ENCODE measurements around the gene S100A7. TPM values are rescaled to one million over a fixed set of nuclear protein-coding genes. Genes with fewer than 3 reads are reported as not detected.
"Not testable (repeated sequence)": the region's sequence is repeated elsewhere in the genome, so short reads cannot be mapped to it uniquely, and the experiment has no call there.

Gene S100A7
- total RNA-seq, 1 donor from 2014 or later = not detected

DNA sequence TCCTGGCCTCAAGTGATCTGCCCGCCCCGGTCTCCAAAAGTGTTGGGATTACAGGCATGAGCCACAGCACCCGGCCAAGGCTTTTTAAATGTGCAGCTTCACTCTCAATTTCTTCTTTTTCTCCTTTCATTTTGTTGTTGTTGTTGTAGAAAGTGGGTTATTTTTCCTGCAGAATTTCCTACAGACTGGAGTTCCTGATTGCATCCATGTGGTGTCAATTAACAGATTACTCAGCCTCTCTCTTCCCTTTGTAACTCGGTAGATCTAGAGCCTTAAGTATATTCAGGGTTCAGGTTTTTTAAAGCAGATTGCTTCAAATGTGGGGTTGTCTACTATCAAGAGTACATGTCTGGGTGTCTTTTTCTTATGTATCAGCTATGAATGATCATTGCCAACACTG lies 11.6 kb downstream of the S100A7 start:
- H3K36me3 ChIP-seq (ENCODE audit: control insufficient read depth in 3 of 3, insufficient read depth in 3 of 3, low read length in 3 of 3); H3K9me3 ChIP-seq (ENCODE audit: control insufficient read depth in 3 of 3, low read length in 3 of 3); H3K27ac ChIP-seq (ENCODE audit: low read depth, low read length); H3K4me3 ChIP-seq (ENCODE audit: low read length in 3 of 3); H3K27me3 ChIP-seq (ENCODE audit: control insufficient read depth in 3 of 3, insufficient read depth in 3 of 3, low read length in 3 of 3); H3K4me1 ChIP-seq (ENCODE audit: control insufficient read depth in 3 of 3, insufficient read depth in 3 of 3, low read length in 3 of 3); H3K9ac ChIP-seq (ENCODE audit: low read depth in 1 of 3, low read length in 3 of 3): not testable (repeated sequence)

GRCh38 chr1:153447498-153448170 lies 12.8 kb downstream of the S100A7 start:
- H3K9me3 ChIP-seq (ENCODE audit: control insufficient read depth in 3 of 3, low read length in 3 of 3) = no peaks in the 10 kb centered on the region
- H3K4me1 ChIP-seq (ENCODE audit: control insufficient read depth in 3 of 3, insufficient read depth in 3 of 3, low read length in 3 of 3) = no peaks in the 10 kb centered on the region
- H3K9ac ChIP-seq (ENCODE audit: low read depth in 1 of 3, low read length in 3 of 3) = no peak overlapping the region
- no peak overlapping the region for H3K4me3 ChIP-seq (ENCODE audit: low read length in 3 of 3)
- peaks cover 3 to 9% (median 4%) of the 10 kb centered on the region in 3 donors for H3K27me3 ChIP-seq (ENCODE audit: control insufficient read depth in 3 of 3, insufficient read depth in 3 of 3, low read length in 3 of 3)
- no peak overlapping the region for H3K27ac ChIP-seq (ENCODE audit: low read depth, low read length)
- H3K36me3 ChIP-seq (ENCODE audit: control insufficient read depth in 3 of 3, insufficient read depth in 3 of 3, low read length in 3 of 3) = no peaks in the 10 kb centered on the region

DNA sequence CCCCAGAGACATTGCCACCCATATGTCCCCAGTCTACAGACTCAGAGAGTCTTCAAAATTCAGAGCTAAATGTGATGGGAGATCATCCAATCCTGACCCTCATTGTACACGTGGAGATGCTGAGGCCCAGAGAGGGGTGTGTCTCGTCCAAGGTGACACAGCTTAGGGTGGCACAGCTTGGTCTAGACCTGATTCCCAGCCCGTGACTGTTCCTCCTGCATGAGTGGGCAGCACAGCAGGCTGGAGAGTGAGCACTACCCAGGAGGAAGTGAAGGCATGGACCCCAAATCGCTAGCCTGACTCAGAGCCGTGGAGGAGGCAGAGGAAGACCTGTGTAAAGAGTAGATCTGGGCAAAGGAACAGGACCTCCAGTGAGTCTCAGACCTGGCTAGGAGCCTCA lies 16.4 kb downstream of the S100A7 start:
- Histone ChIP-seq H3K27me3 (ENCODE audit: control insufficient read depth in 3 of 3, insufficient read depth in 3 of 3, low read length in 3 of 3) (peaks cover 3 to 9% (median 4%) of the 10 kb centered on the region in 3 donors), H3K4me3 (ENCODE audit: low read length in 3 of 3) (no peak overlapping the region), H3K36me3 (ENCODE audit: control insufficient read depth in 3 of 3, insufficient read depth in 3 of 3, low read length in 3 of 3) (no peaks in the 10 kb centered on the region), H3K9ac (ENCODE audit: low read depth in 1 of 3, low read length in 3 of 3) (no peak overlapping the region), H3K4me1 (ENCODE audit: control insufficient read depth in 3 of 3, insufficient read depth in 3 of 3, low read length in 3 of 3) (peaks cover 0 to 2% (median 0%) of the 10 kb centered on the region in 3 donors), H3K9me3 (ENCODE audit: control insufficient read depth in 3 of 3, low read length in 3 of 3) (no peaks in the 10 kb centered on the region), H3K27ac (ENCODE audit: low read depth, low read length) (no peak overlapping the region)

GRCh38 chr1:153443486-153443885 lies 17.0 kb downstream of the S100A7 start:
- Histone ChIP-seq H3K4me1 (ENCODE audit: control insufficient read depth in 3 of 3, insufficient read depth in 3 of 3, low read length in 3 of 3) (peaks cover 0 to 2% (median 0%) of the 10 kb centered on the region in 3 donors), H3K27ac (ENCODE audit: low read depth, low read length) (no peak overlapping the region), H3K27me3 (ENCODE audit: control insufficient read depth in 3 of 3, insufficient read depth in 3 of 3, low read length in 3 of 3) (peaks cover 3 to 9% (median 4%) of the 10 kb centered on the region in 3 donors), H3K9me3 (ENCODE audit: control insufficient read depth in 3 of 3, low read length in 3 of 3) (no peaks in the 10 kb centered on the region), H3K4me3 (ENCODE audit: low read length in 3 of 3) (no peak overlapping the region), H3K36me3 (ENCODE audit: control insufficient read depth in 3 of 3, insufficient read depth in 3 of 3, low read length in 3 of 3) (no peaks in the 10 kb centered on the region), H3K9ac (ENCODE audit: low read depth in 1 of 3, low read length in 3 of 3) (no peak overlapping the region)

DNA sequence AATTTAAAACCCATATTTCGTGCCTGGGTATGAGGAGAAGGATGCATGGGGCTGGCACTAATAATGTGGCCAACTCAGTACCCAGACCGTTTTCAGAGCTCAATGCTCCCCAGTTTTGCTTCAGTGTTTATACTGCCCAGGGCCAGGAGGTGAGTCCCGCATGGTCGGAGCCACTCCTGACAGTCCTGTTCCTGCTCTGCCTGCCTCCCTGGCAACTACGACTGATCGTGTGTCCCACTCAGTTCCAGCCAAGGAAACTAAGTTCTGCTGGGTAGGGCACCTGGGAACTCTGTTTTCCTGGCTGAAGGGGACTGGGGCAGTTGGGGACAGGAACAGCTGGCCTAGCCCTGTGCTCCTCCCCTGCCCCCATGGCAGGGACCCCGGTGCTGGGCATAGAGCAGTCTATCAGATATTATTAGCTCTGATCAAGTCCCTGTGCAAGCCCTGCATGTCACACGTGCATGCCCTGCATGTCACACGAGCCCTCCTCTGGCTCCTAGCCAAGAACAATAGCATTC lies 19.2 kb downstream of the S100A7 start:
- no peak overlapping the region for H3K9ac ChIP-seq (ENCODE audit: low read depth in 1 of 3, low read length in 3 of 3)
- no peak overlapping the region for H3K4me3 ChIP-seq (ENCODE audit: low read length in 3 of 3)
- H3K27ac ChIP-seq (ENCODE audit: low read depth, low read length) = no peak overlapping the region
- H3K9me3 ChIP-seq (ENCODE audit: control insufficient read depth in 3 of 3, low read length in 3 of 3) = no peaks in the 10 kb centered on the region
- H3K36me3 ChIP-seq (ENCODE audit: control insufficient read depth in 3 of 3, insufficient read depth in 3 of 3, low read length in 3 of 3) = no peaks in the 10 kb centered on the region
- peaks cover 3 to 12% (median 4%) of the 10 kb centered on the region in 3 donors for H3K27me3 ChIP-seq (ENCODE audit: control insufficient read depth in 3 of 3, insufficient read depth in 3 of 3, low read length in 3 of 3)
- H3K4me1 ChIP-seq (ENCODE audit: control insufficient read depth in 3 of 3, insufficient read depth in 3 of 3, low read length in 3 of 3) = peaks cover 0 to 2% (median 0%) of the 10 kb centered on the region in 3 donors

- Histone ChIP-seq H3K27me3 (ENCODE audit: control insufficient read depth in 3 of 3, insufficient read depth in 3 of 3, low read length in 3 of 3) (peaks cover 0 to 7% (median 5%) of the 10 kb centered on the region in 3 donors), H3K4me3 (ENCODE audit: low read length in 3 of 3) (no peak overlapping the region), H3K27ac (ENCODE audit: low read depth, low read length) (no peak overlapping the region), H3K36me3 (ENCODE audit: control insufficient read depth in 3 of 3, insufficient read depth in 3 of 3, low read length in 3 of 3) (no peaks in the 10 kb centered on the region), H3K9ac (ENCODE audit: low read depth in 1 of 3, low read length in 3 of 3) (no peak overlapping the region), H3K4me1 (ENCODE audit: control insufficient read depth in 3 of 3, insufficient read depth in 3 of 3, low read length in 3 of 3) (peaks cover 0 to 2% (median 0%) of the 10 kb centered on the region in 3 donors), H3K9me3 (ENCODE audit: control insufficient read depth in 3 of 3, low read length in 3 of 3) (no peaks in the 10 kb centered on the region)
Measured at GRCh38 chr1:153439273-153439672, 21.2 kb downstream of the S100A7 start.

GRCh38 chr1:153438599-153438998 lies 21.9 kb downstream of the S100A7 start:
- Histone ChIP-seq H3K27me3 (ENCODE audit: control insufficient read depth in 3 of 3, insufficient read depth in 3 of 3, low read length in 3 of 3) (peaks cover 0 to 4% (median 4%) of the 10 kb centered on the region in 3 donors), H3K27ac (ENCODE audit: low read depth, low read length) (no peak overlapping the region), H3K36me3 (ENCODE audit: control insufficient read depth in 3 of 3, insufficient read depth in 3 of 3, low read length in 3 of 3) (no peaks in the 10 kb centered on the region), H3K4me1 (ENCODE audit: control insufficient read depth in 3 of 3, insufficient read depth in 3 of 3, low read length in 3 of 3) (peaks cover 0 to 2% (median 0%) of the 10 kb centered on the region in 3 donors), H3K9me3 (ENCODE audit: control insufficient read depth in 3 of 3, low read length in 3 of 3) (no peaks in the 10 kb centered on the region), H3K9ac (ENCODE audit: low read depth in 1 of 3, low read length in 3 of 3) (no peak overlapping the region), H3K4me3 (ENCODE audit: low read length in 3 of 3) (no peak overlapping the region)

GRCh38 chr1:153437236-153437635 lies 23.2 kb downstream of the S100A7 start:
- Histone ChIP-seq H3K4me3 (ENCODE audit: low read length in 3 of 3) (no peak overlapping the region), H3K27ac (ENCODE audit: low read depth, low read length) (no peak overlapping the region), H3K4me1 (ENCODE audit: control insufficient read depth in 3 of 3, insufficient read depth in 3 of 3, low read length in 3 of 3) (peaks cover 0 to 2% (median 0%) of the 10 kb centered on the region in 3 donors), H3K27me3 (ENCODE audit: control insufficient read depth in 3 of 3, insufficient read depth in 3 of 3, low read length in 3 of 3) (peaks cover 0 to 4% (median 4%) of the 10 kb centered on the region in 3 donors), H3K9me3 (ENCODE audit: control insufficient read depth in 3 of 3, low read length in 3 of 3) (no peaks in the 10 kb centered on the region), H3K36me3 (ENCODE audit: control insufficient read depth in 3 of 3, insufficient read depth in 3 of 3, low read length in 3 of 3) (no peaks in the 10 kb centered on the region), H3K9ac (ENCODE audit: low read depth in 1 of 3, low read length in 3 of 3) (no peak overlapping the region)

DNA sequence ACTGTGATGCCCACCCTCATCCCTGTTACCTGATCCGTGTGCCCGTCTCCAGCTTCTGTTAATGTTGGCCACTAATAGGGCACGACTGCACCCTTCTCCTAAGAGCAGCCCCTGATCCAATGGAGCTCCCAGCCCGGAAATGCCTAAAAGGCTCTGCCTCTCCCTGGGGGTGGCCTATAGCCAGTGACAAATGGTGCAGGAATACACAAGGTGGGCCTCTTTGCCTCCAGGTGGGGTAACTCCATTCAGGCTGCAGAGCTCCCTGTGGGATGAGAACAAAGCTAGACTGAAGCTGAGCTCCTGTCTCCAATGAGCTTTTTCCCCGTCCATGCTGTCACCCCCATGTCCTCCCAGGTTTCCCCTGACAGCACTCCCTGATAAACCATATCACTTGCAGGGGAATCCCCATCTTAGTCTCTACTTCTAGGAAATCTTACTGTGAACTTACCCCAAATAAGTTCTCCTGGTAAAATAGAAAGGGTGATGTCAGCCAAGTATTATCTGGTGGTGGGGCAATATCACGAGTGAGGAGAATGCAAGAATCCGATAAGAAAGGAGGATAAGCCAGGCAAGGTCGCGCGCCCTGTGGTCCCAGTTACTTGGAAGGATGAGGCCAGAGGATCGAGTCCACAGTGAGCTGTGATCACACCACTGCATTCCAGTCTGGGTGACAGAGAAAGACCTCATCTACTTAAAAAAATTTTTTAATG lies 25.6 kb downstream of the S100A7 start:
- no peak overlapping the region for H3K9ac ChIP-seq (ENCODE audit: low read depth in 1 of 3, low read length in 3 of 3)
- H3K4me1 ChIP-seq (ENCODE audit: control insufficient read depth in 3 of 3, insufficient read depth in 3 of 3, low read length in 3 of 3) = no peaks in the 10 kb centered on the region
- H3K4me3 ChIP-seq (ENCODE audit: low read length in 3 of 3) = no peak overlapping the region
- H3K36me3 ChIP-seq (ENCODE audit: control insufficient read depth in 3 of 3, insufficient read depth in 3 of 3, low read length in 3 of 3) = no peaks in the 10 kb centered on the region
- no peaks in the 10 kb centered on the region for H3K9me3 ChIP-seq (ENCODE audit: control insufficient read depth in 3 of 3, low read length in 3 of 3)
- H3K27me3 ChIP-seq (ENCODE audit: control insufficient read depth in 3 of 3, insufficient read depth in 3 of 3, low read length in 3 of 3) = peaks cover 0 to 4% (median 4%) of the 10 kb centered on the region in 3 donors
- H3K27ac ChIP-seq (ENCODE audit: low read depth, low read length) = no peak overlapping the region

All from skeletal muscle tissue (tissue), 4 donors.